ENCODE data around the gene AP1M1. TPM values are rescaled to one million over a fixed set of nuclear protein-coding genes. Genes with fewer than 3 reads are reported as not detected.

The AP1M1 gene
- total and polyA plus RNA-seq, 2 of the 4 experiments (the other 2 are of a cell fraction), result 85.1 to 99.1 TPM

DNA sequence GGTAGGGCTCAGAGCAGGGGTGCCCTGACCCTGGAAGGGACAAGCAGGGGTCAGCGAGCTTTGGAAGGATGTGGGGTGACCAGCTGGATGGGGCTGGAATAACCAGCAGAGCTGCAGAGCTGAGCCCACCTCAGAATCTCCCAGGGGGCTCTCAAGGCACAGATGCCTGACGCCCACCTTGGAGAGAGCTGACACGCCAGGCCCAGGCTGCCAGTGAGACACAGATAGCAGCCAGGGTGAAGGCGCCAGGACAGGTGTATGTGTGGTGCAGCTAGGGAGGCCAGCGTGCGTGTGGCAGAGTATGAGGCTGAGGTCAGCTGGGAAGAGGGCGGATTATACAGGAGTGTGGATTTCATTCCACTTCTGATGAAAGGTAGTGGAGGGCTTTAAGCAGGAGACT, 8.9 kb downstream of the AP1M1 start:
- Histone ChIP-seq H3K9ac (ENCODE audit: low read depth, low read length) (no peak overlapping the region), H3K4me1 (ENCODE audit: control insufficient read depth, insufficient read depth, low read length) (0 out of 2 replicates have a peak, but pooled peaks cover 2% of the 10 kb centered on the region), H3K36me3 (ENCODE audit: control insufficient read depth, insufficient read depth, low read length) (peaks cover 77% of the 10 kb centered on the region), H3K23ac (ENCODE audit: low read depth, low read length) (no peak overlapping the region), H3K27ac (ENCODE audit: insufficient read depth, low read length) (no peak overlapping the region), H2AK5ac (ENCODE audit: low read depth, low read length) (no peak overlapping the region), H3K4me3 (ENCODE audit: insufficient read depth, low read depth, low read length) (no peak overlapping the region), H3K79me1 (ENCODE audit: low read depth in 1 of 2, low read length in 2 of 2) (peaks cover 50 to 72% of the 10 kb centered on the region in 2 experiments), H3K27me3 (ENCODE audit: control insufficient read depth, insufficient read depth, low read length) (no peaks in the 10 kb centered on the region), H4K5ac (ENCODE audit: low read depth, low read length) (no peak overlapping the region), H4K8ac (ENCODE audit: low read depth in 2 of 2, low read length in 2 of 2) (no peak overlapping the region), H4K91ac (ENCODE audit: insufficient read depth, low read depth, low read length) (no peak overlapping the region), H2AFZ (replicated peaks; ENCODE audit: low read length, poor library complexity) (no peak overlapping the region), H4K20me1 (ENCODE audit: insufficient read depth, low read length) (peaks cover 21% of the 10 kb centered on the region), H2BK20ac (ENCODE audit: low read depth, low read length) (no peak overlapping the region), H3K9me1 (ENCODE audit: insufficient read depth, low read length) (0 out of 2 replicates have a peak, but pooled peaks cover 3% of the 10 kb centered on the region), H2AK9ac (replicated peaks; ENCODE audit: low read depth, low read length, poor library complexity) (no peak overlapping the region), H3K4me2 (ENCODE audit: low read depth, low read length) (no peak overlapping the region), H3K56ac (ENCODE audit: extremely low read depth, insufficient read depth, low read length) (no peak overlapping the region), H3K14ac (replicated peaks; ENCODE audit: low read depth, low read length) (no peak overlapping the region), H2BK15ac (ENCODE audit: low read depth, low read length) (no peak overlapping the region), H3K4ac (ENCODE audit: low read depth, low read length) (no peak overlapping the region), H2BK120ac (ENCODE audit: low read depth, low read length) (no peak overlapping the region), H3K9me3 (ENCODE audit: control insufficient read depth, insufficient read depth, low read length) (no peaks in the 10 kb centered on the region), H3K18ac (ENCODE audit: low read depth, low read length) (no peak overlapping the region), H2BK5ac (ENCODE audit: low read depth, low read length, poor library complexity, severe bottlenecking) (no peak overlapping the region)
- DNase-seq, result no peak
- in situ Hi-C loops (cut with MboI; ENCODE audit: low sequenced_read_pairs), result no loop called here
- TF ChIP-seq, protein P1, sequence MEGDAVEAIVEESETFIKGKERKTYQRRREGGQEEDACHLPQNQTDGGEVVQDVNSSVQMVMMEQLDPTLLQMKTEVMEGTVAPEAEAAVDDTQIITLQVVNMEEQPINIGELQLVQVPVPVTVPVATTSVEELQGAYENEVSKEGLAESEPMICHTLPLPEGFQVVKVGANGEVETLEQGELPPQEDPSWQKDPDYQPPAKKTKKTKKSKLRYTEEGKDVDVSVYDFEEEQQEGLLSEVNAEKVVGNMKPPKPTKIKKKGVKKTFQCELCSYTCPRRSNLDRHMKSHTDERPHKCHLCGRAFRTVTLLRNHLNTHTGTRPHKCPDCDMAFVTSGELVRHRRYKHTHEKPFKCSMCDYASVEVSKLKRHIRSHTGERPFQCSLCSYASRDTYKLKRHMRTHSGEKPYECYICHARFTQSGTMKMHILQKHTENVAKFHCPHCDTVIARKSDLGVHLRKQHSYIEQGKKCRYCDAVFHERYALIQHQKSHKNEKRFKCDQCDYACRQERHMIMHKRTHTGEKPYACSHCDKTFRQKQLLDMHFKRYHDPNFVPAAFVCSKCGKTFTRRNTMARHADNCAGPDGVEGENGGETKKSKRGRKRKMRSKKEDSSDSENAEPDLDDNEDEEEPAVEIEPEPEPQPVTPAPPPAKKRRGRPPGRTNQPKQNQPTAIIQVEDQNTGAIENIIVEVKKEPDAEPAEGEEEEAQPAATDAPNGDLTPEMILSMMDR (conservative IDR thresholded peaks at IDR 0.05; ENCODE audit: low read depth, low read length), result no peak
- TF ChIP-seq, protein P2, sequence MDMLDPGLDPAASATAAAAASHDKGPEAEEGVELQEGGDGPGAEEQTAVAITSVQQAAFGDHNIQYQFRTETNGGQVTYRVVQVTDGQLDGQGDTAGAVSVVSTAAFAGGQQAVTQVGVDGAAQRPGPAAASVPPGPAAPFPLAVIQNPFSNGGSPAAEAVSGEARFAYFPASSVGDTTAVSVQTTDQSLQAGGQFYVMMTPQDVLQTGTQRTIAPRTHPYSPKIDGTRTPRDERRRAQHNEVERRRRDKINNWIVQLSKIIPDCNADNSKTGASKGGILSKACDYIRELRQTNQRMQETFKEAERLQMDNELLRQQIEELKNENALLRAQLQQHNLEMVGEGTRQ (IDR thresholded peaks at IDR 0.05; ENCODE audit: low read depth, low read length), result no peak
- TF ChIP-seq POLR2A (IDR thresholded peaks at IDR 0.05; ENCODE audit: low read depth, low read length) (no peak), RAD21 (IDR thresholded peaks at IDR 0.05; ENCODE audit: low read length) (no peak), BHLHE40 (IDR thresholded peaks at IDR 0.05; ENCODE audit: low read depth, low read length) (no peak), CHD1 (IDR thresholded peaks at IDR 0.05; ENCODE audit: low read depth, low read length) (no peak), CEBPB (IDR thresholded peaks at IDR 0.05; ENCODE audit: low read depth, low read length) (no peak), MAZ (IDR thresholded peaks at IDR 0.05; ENCODE audit: borderline replicate concordance, low read depth, low read length) (no peak)
- TF ChIP-seq, protein P3, sequence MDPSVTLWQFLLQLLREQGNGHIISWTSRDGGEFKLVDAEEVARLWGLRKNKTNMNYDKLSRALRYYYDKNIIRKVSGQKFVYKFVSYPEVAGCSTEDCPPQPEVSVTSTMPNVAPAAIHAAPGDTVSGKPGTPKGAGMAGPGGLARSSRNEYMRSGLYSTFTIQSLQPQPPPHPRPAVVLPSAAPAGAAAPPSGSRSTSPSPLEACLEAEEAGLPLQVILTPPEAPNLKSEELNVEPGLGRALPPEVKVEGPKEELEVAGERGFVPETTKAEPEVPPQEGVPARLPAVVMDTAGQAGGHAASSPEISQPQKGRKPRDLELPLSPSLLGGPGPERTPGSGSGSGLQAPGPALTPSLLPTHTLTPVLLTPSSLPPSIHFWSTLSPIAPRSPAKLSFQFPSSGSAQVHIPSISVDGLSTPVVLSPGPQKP (IDR thresholded peaks at IDR 0.05; ENCODE audit: borderline replicate concordance, low read depth, low read length), result no peak
- ATAC-seq (ENCODE audit: low read depth), result no peak
- intact Hi-C loops (cut with micrococcal nuclease), result no loop called here
- ChIA-PET POLR2A (ENCODE audit: unreplicated experiment) (no interaction called here), CTCF (no interaction called here)
- BruUV-seq (replicated peaks), result no TSS peak
- dilution Hi-C loops (cut with HindIII; ENCODE audit: low sequenced_read_pairs, unreplicated experiment), result no loop called here
- 100% methylated on average over 3 of the region's 7 CpGs; no CpG with 5 or more reads in 1 of the 2 experiments for WGBS, 2 experiments (ENCODE audit: extremely low coverage in 2 of 2, insufficient read length in 1 of 2)

Measured in IMR-90 (cell line).